A549 (cell line): ENCODE results near the gene CKLF. TPM values are rescaled to one million over a fixed set of nuclear protein-coding genes. Genes with fewer than 3 reads are reported as not detected.
A peak's percentile ranks its signal among the peaks of the same experiment; 100 is the strongest.

Experiments
- ATAC-seq, 2 experiments: fragments of 200-7000 bp in 1 of 2; fragments of >200 bp in 1 of 2; cut with Nextera tagmentation in 1 of 2; cut with Tn5 transposase in 1 of 2; 3 replicates each; pipeline versions ENCODE4 v1.8.0 to v1.9.1; 2018 to 2020; ENCODE audit warnings: mild to moderate bottlenecking in 1 of 2, moderate library complexity in 1 of 2
- CTCF ChIA-PET: fragments of 300-600 bp; sonication (Branson Sonifier 250); formaldehyde crosslinking; extraction: SDS; loops from one replicate; lab custom pipeline; 2021; ENCODE audit warnings: antibody characterized with exemption, inconsistent platforms; lab: Yijun Ruan, JAX
- POLR2A ChIA-PET: fragments of 350-600 bp; formaldehyde crosslinking; extraction: SDS; loops from one replicate; lab custom pipeline; 2021; ENCODE audit warnings: antibody characterized with exemption, inconsistent platforms; lab: Yijun Ruan, JAX
- DNase-seq, 2 experiments: peaks; one replicate each; pipeline versions ENCODE4 v3.0.0 to v3.0.0-alpha.2; 2011 to 2016; ENCODE audit warnings: low read depth in 1 of 2, low spot score in 1 of 2
- FAIRE-seq: peaks from 2 replicates; lab custom pipeline; 2011; peaks lifted over from hg19 to GRCh38; lab: Jason Lieb, UNC
- H3K27ac ChIP-seq, 2 experiments: fragments of >200 bp; sonication (Bioruptor Twin); formaldehyde crosslinking; 3 replicates each; pipeline ENCODE4 v1.5.1; 2016 to 2017
- H3K4me1 ChIP-seq: fragments of >200 bp; sonication (Bioruptor Twin); formaldehyde crosslinking; 3 replicates; pipeline ENCODE4 v1.6.1; 2016
- H3K4me2 ChIP-seq: fragments of >200 bp; sonication (Bioruptor Twin); formaldehyde crosslinking; 3 replicates; pipeline ENCODE4 v1.6.1; 2016
- H3K4me3 ChIP-seq: fragments of >200 bp; sonication (Bioruptor Twin); formaldehyde crosslinking; 3 replicates; pipeline ENCODE4 v1.5.1; 2016
- H3K9me3 ChIP-seq: fragments of >200 bp; sonication (Bioruptor Twin); formaldehyde crosslinking; 3 replicates; pipeline ENCODE4 v1.6.1; 2016
- CBX2 ChIP-seq: fragments of 200-600 bp; sonication (generic); IDR thresholded peaks from 2 replicates; pipeline ENCODE4 v1.6.1; 2016; ENCODE audit warnings: low read depth, mild to moderate bottlenecking, borderline replicate concordance
- CHD2 ChIP-seq: fragments of 150-350 bp; IDR thresholded peaks from 2 replicates; pipeline ENCODE4 v1.6.1; 2014; ENCODE audit warnings: low read length; ENCODE audit not compliant: partially characterized antibody
- CTCF ChIP-seq: fragments of >200 bp; sonication (Bioruptor Twin); formaldehyde crosslinking; IDR thresholded peaks from 3 replicates; pipeline ENCODE4 v1.5.1; 2016
- E2F6 ChIP-seq: IDR thresholded peaks from 2 replicates; pipeline ENCODE4 v1.6.1; 2012; ENCODE audit warnings: low read depth, borderline replicate concordance
- EHMT2 ChIP-seq: fragments of 200-600 bp; sonication (generic); IDR thresholded peaks from 2 replicates; pipeline ENCODE4 v1.6.1; 2016; ENCODE audit warnings: antibody characterized with exemption, low read depth, mild to moderate bottlenecking, moderate library complexity
- ESRRA ChIP-seq: fragments of 150-350 bp; IDR thresholded peaks from 2 replicates; pipeline ENCODE4 v1.6.1; 2014; ENCODE audit warnings: mild to moderate bottlenecking, low read length, borderline replicate concordance
- HOXB5 ChIP-seq: fragments of 250-450 bp; sonication (Bioruptor Pico); IDR thresholded peaks from 2 replicates; pipeline ENCODE4 v1.5.0; 2020; ENCODE audit warnings: mild to moderate bottlenecking, moderate library complexity
- MAZ ChIP-seq: fragments of 150-350 bp; IDR thresholded peaks from 2 replicates; pipeline ENCODE4 v1.6.1; 2014; ENCODE audit warnings: antibody characterized with exemption, low read depth, low read length, borderline replicate concordance
- POLR2A ChIP-seq: IDR thresholded peaks from 2 replicates; pipeline ENCODE4 v1.6.1; 2012; ENCODE audit warnings: mild to moderate bottlenecking, low read length
- RCOR1 ChIP-seq: fragments of 150-350 bp; IDR thresholded peaks from 2 replicates; pipeline ENCODE4 v1.6.1; 2014; ENCODE audit warnings: antibody characterized with exemption, low read length, low read depth
- REST ChIP-seq: fragments of 200-600 bp; sonication (generic); IDR thresholded peaks from 2 replicates; pipeline ENCODE4 v1.6.1; 2016; ENCODE audit warnings: antibody characterized with exemption, mild to moderate bottlenecking, moderate library complexity
- RFX5 ChIP-seq: fragments of 450-650 bp; IDR thresholded peaks from 2 replicates; pipeline ENCODE4 v1.7.1; 2014; ENCODE audit warnings: antibody characterized with exemption, mild to moderate bottlenecking, moderate library complexity
- RNF2 ChIP-seq: fragments of 200-600 bp; sonication (generic); IDR thresholded peaks from 2 replicates; pipeline ENCODE4 v1.6.1; 2016; ENCODE audit warnings: low read depth, mild to moderate bottlenecking, antibody characterized with exemption, moderate library complexity, borderline replicate concordance
- SMC3 ChIP-seq: fragments of >200 bp; sonication (Bioruptor Twin); formaldehyde crosslinking; IDR thresholded peaks from 3 replicates; pipeline ENCODE4 v1.6.1; 2018; ENCODE audit warnings: inconsistent platforms
- ZC3H11A ChIP-seq: fragments of 450-650 bp; IDR thresholded peaks from 2 replicates; pipeline ENCODE4 v1.6.1; 2014; ENCODE audit warnings: antibody characterized with exemption, mild to moderate bottlenecking
- WGBS: methylation state at CpG from one replicate; pipeline ENCODE4 v1.1.6; 2017; ENCODE audit errors: missing lambda C conversion rate; 5-methylcytosine and 5-hydroxymethylcytosine counted together
- polyA plus RNA-seq, 4 experiments: library from polyadenylated mRNA; depleted of rRNA in 3 of 4; stranded (reverse); fragments of >200 nt; fragmentation: RNase III in 1 of 4; extraction: RNeasy Plus Mini Kit Qiagen cat#74134 plus additional on column Dnase treatment in 1 of 4; gene quantifications; 2 replicates in 3 of 4; 3 replicates in 1 of 4; pipeline ENCODE4 v1.2.3, GENCODE V29; 2011 to 2017
- TF ChIP-seq, protein P1 (sequence below): IDR thresholded peaks from 2 replicates; pipeline ENCODE4 v1.6.1; 2012

Gene CKLF
- polyA plus RNA-seq, 2 of the 4 experiments (the other 2 are of a cell fraction), result 85.1 to 87.0 TPM

DNA sequence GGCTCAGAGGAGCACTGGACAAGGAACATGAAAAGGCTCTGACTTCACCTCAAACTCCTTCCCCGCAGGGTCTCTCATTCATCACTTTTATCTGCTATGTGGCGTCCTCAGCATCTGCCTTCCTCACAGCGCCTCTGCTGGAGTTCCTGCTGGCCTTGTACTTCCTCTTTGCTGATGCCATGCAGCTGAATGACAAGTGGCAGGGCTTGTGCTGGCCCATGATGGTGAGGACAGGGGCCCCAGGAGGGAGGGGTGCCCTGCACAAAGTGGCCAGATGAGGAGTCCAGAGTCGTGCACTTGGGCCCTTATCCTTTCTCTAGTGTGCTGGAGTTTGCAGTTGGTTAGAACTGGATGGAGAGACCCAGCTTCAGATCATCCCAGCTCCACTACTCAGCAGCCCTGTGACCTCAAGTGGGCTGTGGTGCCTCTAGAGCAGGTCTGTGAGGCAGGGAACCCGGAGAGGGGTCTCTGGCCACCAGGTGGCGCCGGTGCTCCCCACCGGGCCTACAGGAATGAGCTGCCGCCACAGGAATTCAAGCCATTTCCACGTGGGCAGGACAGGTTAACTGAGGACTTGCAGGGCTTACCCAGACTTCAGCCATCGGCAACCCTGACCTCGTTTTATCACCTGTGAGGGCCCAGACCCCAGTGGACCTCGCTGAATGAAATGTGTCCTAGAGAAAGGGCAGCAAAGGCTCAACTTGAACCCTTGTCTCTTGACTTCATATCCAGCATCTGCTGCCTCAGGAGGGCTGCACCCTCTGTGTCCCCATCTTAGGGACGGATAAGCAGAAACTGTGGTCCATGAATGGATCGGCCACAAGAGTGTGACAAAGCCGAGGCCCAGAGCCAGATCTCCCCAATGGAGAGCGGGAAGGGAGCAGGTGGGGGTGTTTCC, 56.1 kb downstream of the CKLF start (continued):
- TF ChIP-seq REST (no peak), RFX5 (no peak), HOXB5 (CRISPR knock-in tag) (peak; percentile 56; the same call in 1 of the 2 replicates), CBX2 (no peak), CTCF (peak; percentile 90)

- no peak for TF ChIP-seq E2F6
- TF ChIP-seq, protein P1, sequence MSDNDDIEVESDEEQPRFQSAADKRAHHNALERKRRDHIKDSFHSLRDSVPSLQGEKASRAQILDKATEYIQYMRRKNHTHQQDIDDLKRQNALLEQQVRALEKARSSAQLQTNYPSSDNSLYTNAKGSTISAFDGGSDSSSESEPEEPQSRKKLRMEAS, result no peak
- TF ChIP-seq MAZ, result no peak
- TF ChIP-seq POLR2A, result no peak
- TF ChIP-seq EHMT2, result no peak
- TF ChIP-seq RCOR1, result no peak
- no peak for TF ChIP-seq ESRRA
- TF ChIP-seq RNF2, result no peak
- TF ChIP-seq ZC3H11A, result no peak
- no peak for TF ChIP-seq SMC3
- no peak for TF ChIP-seq CHD2
- 82% methylated on average over 12 of the region's 12 CpGs for WGBS
- peaks cover 26% of the 10 kb centered on the region for H3K4me1 ChIP-seq
- peak overlapping the region; percentile 19 to 86; a peak in 3 of 6 replicates for H3K27ac ChIP-seq
- FAIRE-seq (no peak), ATAC-seq (no peak), DNase-seq (no peak)
- POLR2A ChIA-PET, result interaction anchor here (0.6 to 1.2 kb wide), 2 partner anchors 60 to 259 kb away, joined by 3 to 5 read pairs; no protein-coding TSS in a partner anchor
- H3K4me3 ChIP-seq, result no peak overlapping the region
- H3K4me2 ChIP-seq, result no peak overlapping the region
- CTCF ChIA-PET, result interaction anchor here (0.5 to 6.4 kb wide), 48 partner anchors 9 to 271 kb away, joined by 3 to 60 read pairs (median 5); partner anchors contain the start of genes CKLF, CMTM1, CMTM4 and DYNC1LI2
- H3K9me3 ChIP-seq, result no peaks in the 10 kb centered on the region
Measured at GRCh38 chr16:66609139-66609510, 56.7 kb downstream of the CKLF start.
